Stimulated activated CD4-positive, alpha-beta T cell treated with anti-CD3 and anti-CD28 coated beads, Interleukin-2, amount 100 ng/mL, for 4 hours (primary cell): ENCODE measurements around the gene EPN1.
"Not testable (repeated sequence)": the region's sequence is repeated elsewhere in the genome, so short reads cannot be mapped to it uniquely, and the experiment has no call there.

Experiments
- DNase-seq: peaks from one replicate; pipeline ENCODE4 v3.0.0-alpha.2; 2020; ENCODE audit warnings: low read depth

EPN1 gene

GRCh38 chr19:55720214-55720746, 45.3 kb downstream of the EPN1 start:
- DNase-seq = no peak

GRCh38 chr19:55720801-55721200, 45.8 kb downstream of the EPN1 start:
- no peak for DNase-seq

DNA sequence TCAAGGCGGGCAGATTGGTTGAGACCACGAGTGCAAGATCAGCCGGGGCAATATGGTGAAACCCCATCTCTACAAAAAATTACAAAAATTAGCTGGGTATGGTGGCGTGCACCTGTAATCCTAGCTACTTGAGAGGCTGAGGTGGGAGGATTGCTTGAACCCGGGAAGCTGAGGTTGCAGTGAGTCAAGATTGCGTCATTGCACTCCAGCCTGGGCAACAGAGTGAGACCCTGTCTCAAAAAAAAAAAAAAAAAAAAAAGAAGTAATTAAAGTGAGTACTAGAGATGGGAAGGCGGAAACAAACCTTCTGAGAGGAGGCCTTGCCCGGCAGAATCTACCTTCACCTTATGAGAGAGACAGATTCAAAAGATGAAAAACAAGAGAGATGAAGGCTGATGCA, 48.5 kb downstream of the EPN1 start:
- no peak for DNase-seq

DNA sequence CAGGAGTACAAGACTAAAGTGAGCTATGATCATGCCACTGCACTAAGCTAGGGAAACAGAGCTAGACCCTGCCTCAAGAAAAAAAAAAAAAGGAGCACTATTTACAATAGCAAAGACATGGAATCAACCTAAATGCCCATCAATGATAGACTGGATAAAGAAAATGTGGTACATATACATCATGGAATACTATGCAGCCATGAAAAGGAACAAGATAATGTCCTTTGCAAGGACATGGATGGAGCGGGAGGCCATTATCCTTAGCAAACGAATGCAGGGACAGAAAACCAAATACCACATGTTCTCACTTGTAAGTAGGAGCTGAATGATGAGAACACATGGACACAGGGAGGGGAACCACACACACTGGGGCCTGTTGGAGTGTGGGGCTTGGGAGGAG, 55.4 kb downstream of the EPN1 start:
- DNase-seq = not testable (repeated sequence)

- DNase-seq = no peak
Observed at GRCh38 chr19:55738302-55738701, 63.3 kb downstream of the EPN1 start, which contains the start of gene NLRP9. Gene NLRP9 (minus strand): TSS chr19:55738402. CDS start chr19:55738374, 28 bp downstream.

DNA sequence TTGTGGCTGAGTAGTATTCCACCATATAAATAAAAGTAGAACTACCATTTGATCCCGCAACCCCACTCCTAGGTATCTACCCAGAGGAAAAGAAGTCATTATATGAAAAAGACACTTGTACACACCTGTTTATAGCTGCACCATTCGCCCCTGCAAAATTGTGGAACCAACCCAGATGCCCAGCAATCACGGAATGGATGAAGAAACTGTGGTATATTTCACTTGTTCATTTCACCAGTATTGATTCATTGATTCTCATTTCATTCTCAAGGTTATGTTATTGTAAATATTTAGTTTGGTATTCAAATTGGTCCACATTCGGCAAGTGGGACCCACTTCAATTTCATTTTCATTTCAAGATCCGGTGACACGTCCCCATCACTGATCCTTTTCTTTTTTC, 75.7 kb downstream of the EPN1 start:
- DNase-seq = no peak

DNA sequence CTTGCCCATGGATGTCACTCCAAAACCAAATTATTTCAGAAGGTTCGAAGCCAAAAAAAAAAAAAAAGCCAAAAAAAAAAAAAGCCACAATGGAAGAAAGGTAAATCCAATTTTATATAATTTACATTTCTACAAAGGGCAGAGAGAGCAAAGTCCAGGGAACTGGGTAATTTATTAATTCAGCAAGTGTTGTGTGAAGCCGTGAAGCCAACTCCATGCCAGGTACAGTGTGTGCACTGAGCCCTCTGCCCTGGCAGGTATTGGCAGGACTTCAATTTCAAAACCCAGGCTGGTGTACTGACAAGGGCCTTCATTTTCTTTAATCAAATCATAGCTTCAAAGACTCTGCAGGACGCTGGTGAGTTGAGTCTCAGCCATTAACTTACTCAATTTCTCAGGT, 78.4 kb downstream of the EPN1 start:
- no peak for DNase-seq

GRCh38 chr19:55756808-55757207, 81.8 kb downstream of the EPN1 start:
- not testable (repeated sequence) for DNase-seq

DNA sequence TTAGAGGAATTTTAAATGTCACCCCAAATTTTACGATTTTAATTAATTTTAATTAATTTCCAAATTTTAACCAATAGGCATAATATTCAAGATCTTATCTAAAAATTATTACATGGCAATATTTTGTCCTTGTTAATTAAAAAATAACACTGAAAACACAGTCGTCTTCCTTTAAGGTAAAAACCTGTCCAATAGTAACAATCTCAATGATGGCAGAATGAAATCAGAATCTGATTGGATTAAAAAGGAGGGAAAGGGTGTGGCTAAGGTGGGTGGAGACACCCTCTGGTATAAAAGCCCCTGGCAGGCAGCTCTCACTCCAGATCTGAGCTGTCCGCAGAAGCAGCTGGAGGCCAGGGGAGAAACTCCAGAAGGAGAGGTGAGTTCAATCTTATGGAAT, 83.8 kb downstream of the EPN1 start, which contains the start of gene RFPL4A:
RFPL4A (plus strand) TSS at position 301 of the 400 bp plus-strand sequence. CDS start 2,704 bp downstream, outside the sequence.
- not testable (repeated sequence) for DNase-seq
